Mucosa of stomach (tissue), 1 donor: ENCODE results near the gene ENAM.

Experiments
- H3K27me3 ChIP-seq: one replicate; pipeline ENCODE4 v1.7.0; 2013; ENCODE audit warnings: mild to moderate bottlenecking, low read length; ENCODE audit not compliant: control insufficient read depth, insufficient read depth
- H3K36me3 ChIP-seq: one replicate; pipeline ENCODE4 v1.7.0; 2013; ENCODE audit warnings: low read length; ENCODE audit not compliant: control insufficient read depth, insufficient read depth
- H3K4me1 ChIP-seq: one replicate; pipeline ENCODE4 v1.7.0; 2013; ENCODE audit warnings: mild to moderate bottlenecking, low read length; ENCODE audit not compliant: control insufficient read depth, insufficient read depth
- H3K4me3 ChIP-seq: one replicate; pipeline ENCODE4 v1.7.0; 2013; ENCODE audit warnings: low read length
- H3K9ac ChIP-seq: one replicate; pipeline ENCODE4 v1.7.0; 2013; ENCODE audit warnings: mild to moderate bottlenecking, low read length, moderate library complexity
- H3K9me3 ChIP-seq: one replicate; pipeline ENCODE4 v1.7.0; 2013; ENCODE audit warnings: mild to moderate bottlenecking, low read length, moderate library complexity; ENCODE audit not compliant: control insufficient read depth
- donor health status: Pancreatic carcinoma.

ENAM gene

GRCh38 chr4:70606459-70606858, 22.1 kb upstream of the ENAM start:
- Histone ChIP-seq H3K36me3 (no peaks in the 10 kb centered on the region), H3K4me3 (no peak overlapping the region), H3K9ac (no peak overlapping the region), H3K4me1 (no peaks in the 10 kb centered on the region), H3K9me3 (no peaks in the 10 kb centered on the region), H3K27me3 (no peaks in the 10 kb centered on the region)

GRCh38 chr4:70607334-70607853, 21.1 kb upstream of the ENAM start:
- H3K4me3 ChIP-seq: no peak overlapping the region
- no peaks in the 10 kb centered on the region for H3K36me3 ChIP-seq
- no peak overlapping the region for H3K9ac ChIP-seq
- no peaks in the 10 kb centered on the region for H3K4me1 ChIP-seq
- H3K9me3 ChIP-seq: no peaks in the 10 kb centered on the region
- no peaks in the 10 kb centered on the region for H3K27me3 ChIP-seq

GRCh38 chr4:70608324-70608723, 20.2 kb upstream of the ENAM start:
- H3K4me1 ChIP-seq: no peaks in the 10 kb centered on the region
- no peaks in the 10 kb centered on the region for H3K27me3 ChIP-seq
- no peak overlapping the region for H3K4me3 ChIP-seq
- no peaks in the 10 kb centered on the region for H3K36me3 ChIP-seq
- H3K9ac ChIP-seq: no peak overlapping the region
- H3K9me3 ChIP-seq: no peaks in the 10 kb centered on the region

DNA sequence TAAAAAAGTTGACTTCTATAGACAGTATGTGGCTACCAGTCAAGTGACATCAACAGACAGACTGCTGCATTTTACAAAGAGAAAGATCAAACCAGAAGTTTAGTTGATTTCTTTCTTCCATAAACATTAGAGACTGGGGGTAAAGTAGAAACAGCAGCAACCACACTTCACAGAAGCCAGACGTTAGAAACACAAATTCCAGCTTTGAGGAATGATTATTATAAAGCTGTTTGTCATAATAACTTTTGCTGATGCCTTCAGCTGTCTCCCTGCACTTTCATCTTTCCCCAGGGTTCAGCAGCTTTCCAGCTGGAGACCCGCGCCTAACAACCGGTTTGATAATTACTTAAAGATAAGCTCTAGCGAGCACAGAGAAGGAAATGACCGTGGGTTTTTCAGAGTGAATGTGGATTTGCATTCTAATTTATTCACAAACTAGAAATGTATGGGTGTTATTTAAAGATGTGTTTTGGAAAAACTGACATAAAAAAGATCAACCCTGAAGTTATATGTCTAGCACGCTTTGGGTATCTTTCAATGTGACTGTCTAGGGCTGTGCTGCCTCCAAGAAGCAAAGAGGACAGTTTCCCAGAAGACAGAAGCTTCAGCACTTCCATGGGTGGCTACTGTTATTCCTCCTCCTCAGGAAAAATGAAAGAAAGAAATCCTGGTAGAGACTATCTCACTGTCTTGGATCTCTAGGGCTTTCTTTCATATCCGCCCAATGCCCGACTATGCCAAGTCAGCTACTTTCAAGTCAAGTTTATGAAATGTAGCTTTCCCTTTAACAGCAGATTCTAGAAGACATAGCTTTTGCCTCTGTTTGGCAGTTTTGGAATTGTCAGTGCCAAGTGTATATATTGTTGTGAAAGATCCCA, 15.0 kb upstream of the ENAM start:
- Histone ChIP-seq H3K9me3 (no peaks in the 10 kb centered on the region), H3K4me1 (peaks cover 15% of the 10 kb centered on the region), H3K27me3 (no peaks in the 10 kb centered on the region), H3K36me3 (no peaks in the 10 kb centered on the region), H3K4me3 (no peak overlapping the region), H3K9ac (peak overlapping the region; percentile 8)

- peaks cover 15% of the 10 kb centered on the region for H3K4me1 ChIP-seq
- H3K4me3 ChIP-seq: no peak overlapping the region
- H3K9ac ChIP-seq: peak overlapping the region; percentile 6
Observed at GRCh38 chr4:70614184-70614555, 14.4 kb upstream of the ENAM start.

DNA sequence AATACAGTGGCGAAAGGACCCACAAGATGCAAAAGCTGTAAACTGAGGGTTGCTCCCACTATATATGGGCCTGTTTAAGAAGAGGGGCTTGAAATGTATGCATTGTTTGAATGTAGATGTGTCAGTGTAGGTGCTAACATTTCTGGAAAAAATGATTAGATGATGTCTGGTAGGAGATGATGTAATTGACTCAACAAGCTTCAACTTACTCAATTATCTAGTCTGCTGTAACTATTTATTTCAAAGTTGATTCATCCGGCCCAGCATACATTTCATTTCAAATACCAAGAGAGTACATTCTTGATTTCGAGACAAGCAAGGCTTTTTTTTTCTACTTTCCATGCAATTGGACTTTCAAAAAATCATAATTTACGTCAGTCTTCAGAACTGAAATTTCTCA, 9.3 kb upstream of the ENAM start:
- Histone ChIP-seq H3K36me3 (no peaks in the 10 kb centered on the region), H3K9me3 (no peaks in the 10 kb centered on the region), H3K4me1 (peaks cover 21% of the 10 kb centered on the region), H3K9ac (no peak overlapping the region), H3K4me3 (no peak overlapping the region), H3K27me3 (no peaks in the 10 kb centered on the region)

More at GRCh38 chr4:70614184-70614555, 14.4 kb upstream of the ENAM start:
- H3K27me3 ChIP-seq: no peaks in the 10 kb centered on the region
- no peaks in the 10 kb centered on the region for H3K36me3 ChIP-seq
- H3K9me3 ChIP-seq: no peaks in the 10 kb centered on the region

DNA sequence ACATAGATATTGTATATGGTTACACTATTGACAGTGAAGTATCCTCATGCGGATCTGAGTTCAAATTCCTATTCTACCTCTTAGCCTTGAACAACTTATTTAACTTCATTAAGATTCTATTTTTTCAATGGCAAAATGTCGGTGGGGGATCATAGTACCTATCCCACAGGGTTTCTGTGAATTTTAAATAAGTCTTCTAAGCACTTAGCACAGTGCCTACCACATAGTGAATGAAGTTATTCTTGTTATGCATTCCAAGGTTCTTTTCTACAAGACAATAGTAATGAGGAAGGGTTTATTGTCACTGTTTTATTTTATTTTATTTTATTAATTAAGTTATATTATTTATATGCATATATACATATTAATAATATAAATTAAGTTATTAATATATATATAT, 8.8 kb upstream of the ENAM start:
- Histone ChIP-seq H3K4me1 (peaks cover 21% of the 10 kb centered on the region), H3K9ac (no peak overlapping the region), H3K4me3 (no peak overlapping the region), H3K27me3 (no peaks in the 10 kb centered on the region), H3K36me3 (no peaks in the 10 kb centered on the region), H3K9me3 (no peaks in the 10 kb centered on the region)

DNA sequence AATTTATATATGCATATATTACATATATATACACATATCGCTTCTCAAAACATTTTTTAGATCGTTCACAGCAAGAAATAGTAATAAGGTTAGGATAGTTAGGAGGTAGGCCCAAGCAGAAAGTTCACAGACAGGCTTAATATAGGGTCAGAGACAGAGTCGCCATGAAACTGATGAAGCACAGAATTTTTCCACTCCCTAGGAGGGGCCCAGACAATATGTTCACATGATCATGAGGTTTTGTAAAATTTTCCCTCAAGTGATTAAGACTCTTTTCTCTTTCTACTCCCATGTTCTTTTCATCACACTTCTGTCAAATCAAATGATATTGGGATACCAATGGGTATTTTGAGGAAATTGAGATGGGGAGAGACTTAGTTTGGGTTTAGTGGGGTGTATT, 5.2 kb upstream of the ENAM start:
- no peak overlapping the region for H3K9ac ChIP-seq
- H3K4me1 ChIP-seq: peaks cover 6% of the 10 kb centered on the region
- no peak overlapping the region for H3K4me3 ChIP-seq
- H3K27me3 ChIP-seq: no peaks in the 10 kb centered on the region
- H3K9me3 ChIP-seq: no peaks in the 10 kb centered on the region
- H3K36me3 ChIP-seq: no peaks in the 10 kb centered on the region

DNA sequence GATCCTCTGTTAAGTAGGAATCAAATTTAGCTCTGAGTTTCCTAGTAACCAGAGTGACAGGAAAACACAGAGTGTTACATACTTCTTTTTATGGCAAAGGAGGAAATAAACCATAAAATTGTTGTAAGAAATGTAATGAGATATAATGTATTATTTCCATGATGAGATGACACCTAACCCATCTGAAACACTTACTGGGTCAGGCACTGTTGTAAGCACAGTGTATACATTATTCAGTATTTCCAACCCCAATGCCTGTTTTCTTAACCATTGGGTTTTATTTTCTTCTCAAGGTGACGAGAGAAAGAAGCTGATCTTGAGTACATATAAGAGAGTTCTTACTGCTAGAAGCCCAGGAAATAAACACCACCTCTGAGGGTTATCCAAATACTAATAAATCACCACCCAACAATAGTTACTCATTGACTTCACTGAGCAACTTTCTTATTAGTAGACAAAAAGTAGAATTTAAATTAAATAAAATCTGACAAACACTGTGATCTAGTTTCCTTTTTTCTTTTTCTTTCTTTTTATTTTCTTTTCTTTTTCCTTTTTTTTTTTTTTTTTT, 4.2 kb upstream of the ENAM start:
- H3K4me3 ChIP-seq: no peak overlapping the region
- H3K4me1 ChIP-seq: peaks cover 6% of the 10 kb centered on the region

DNA sequence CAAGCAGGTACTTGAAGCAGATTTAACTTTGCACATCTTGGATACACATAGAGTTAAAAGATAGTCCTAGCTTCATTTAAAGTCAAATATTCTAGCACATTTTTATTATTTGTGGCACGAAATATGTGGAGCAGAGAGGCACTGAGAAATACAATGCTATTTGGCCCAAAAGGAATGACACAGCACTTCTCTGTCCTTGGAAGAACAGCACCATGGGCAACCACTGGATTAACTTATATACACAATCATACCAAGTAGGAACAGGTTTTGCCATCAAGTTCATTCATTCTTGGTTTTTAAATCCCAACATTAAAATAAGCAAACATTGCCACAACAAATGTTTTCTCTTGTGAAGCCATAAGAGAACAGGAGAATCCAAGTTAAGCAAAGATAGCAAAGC, 924 bp upstream of the ENAM start:
- H3K9me3 ChIP-seq: no peaks in the 10 kb centered on the region
- H3K27me3 ChIP-seq: no peaks in the 10 kb centered on the region
- no peaks in the 10 kb centered on the region for H3K36me3 ChIP-seq
- no peak overlapping the region for H3K4me3 ChIP-seq
- peaks cover 6% of the 10 kb centered on the region for H3K4me1 ChIP-seq
- no peak overlapping the region for H3K9ac ChIP-seq

More for the DNA sequence above, 4.2 kb upstream of the ENAM start:
- no peaks in the 10 kb centered on the region for H3K36me3 ChIP-seq
- no peak overlapping the region for H3K9ac ChIP-seq
- H3K9me3 ChIP-seq: no peaks in the 10 kb centered on the region
- H3K27me3 ChIP-seq: no peaks in the 10 kb centered on the region

GRCh38 chr4:70629469-70630090, 1.0 kb downstream of the ENAM start:
- no peak overlapping the region for H3K9ac ChIP-seq
- H3K4me1 ChIP-seq: no peaks in the 10 kb centered on the region
- H3K36me3 ChIP-seq: no peaks in the 10 kb centered on the region

GRCh38 chr4:70630162-70630561, 1.6 kb downstream of the ENAM start:
- Histone ChIP-seq H3K27me3 (no peaks in the 10 kb centered on the region), H3K4me1 (no peaks in the 10 kb centered on the region)

More at GRCh38 chr4:70629469-70630090, 1.0 kb downstream of the ENAM start:
- Histone ChIP-seq H3K9me3 (no peaks in the 10 kb centered on the region), H3K4me3 (no peak overlapping the region), H3K27me3 (no peaks in the 10 kb centered on the region)

More at GRCh38 chr4:70630162-70630561, 1.6 kb downstream of the ENAM start:
- Histone ChIP-seq H3K36me3 (no peaks in the 10 kb centered on the region), H3K9me3 (no peaks in the 10 kb centered on the region), H3K4me3 (no peak overlapping the region), H3K9ac (no peak overlapping the region)
